Fibroblast of skin of back (primary cell): Measurements from ENCODE around the gene NEDD4L.
"Not testable (repeated sequence)": the region's sequence is repeated elsewhere in the genome, so short reads cannot be mapped to it uniquely, and the experiment has no call there.

ENCODE experiments used
- DNase-seq: peaks from one replicate; pipeline ENCODE4 v3.0.0-alpha.2; 2013

The NEDD4L gene

DNA sequence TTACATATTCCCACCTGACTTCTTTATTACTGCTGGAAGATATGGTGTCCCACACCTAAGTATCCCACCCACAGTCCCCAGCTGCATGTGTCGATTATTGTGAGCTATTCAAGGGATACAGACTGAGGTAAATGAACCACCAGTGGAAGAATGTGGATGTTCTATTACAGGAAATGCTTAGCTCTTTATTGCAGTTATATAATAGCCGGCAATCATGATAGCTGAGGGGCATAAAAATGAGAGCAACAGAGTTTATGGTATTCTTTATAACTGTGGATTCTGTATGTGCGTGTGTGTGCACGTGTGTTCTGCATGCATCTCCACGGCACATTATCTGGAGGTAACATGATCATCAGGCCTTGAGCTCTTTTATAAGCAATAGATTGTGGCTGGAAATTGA, 198.9 kb downstream of the NEDD4L start:
- no peak for DNase-seq

DNA sequence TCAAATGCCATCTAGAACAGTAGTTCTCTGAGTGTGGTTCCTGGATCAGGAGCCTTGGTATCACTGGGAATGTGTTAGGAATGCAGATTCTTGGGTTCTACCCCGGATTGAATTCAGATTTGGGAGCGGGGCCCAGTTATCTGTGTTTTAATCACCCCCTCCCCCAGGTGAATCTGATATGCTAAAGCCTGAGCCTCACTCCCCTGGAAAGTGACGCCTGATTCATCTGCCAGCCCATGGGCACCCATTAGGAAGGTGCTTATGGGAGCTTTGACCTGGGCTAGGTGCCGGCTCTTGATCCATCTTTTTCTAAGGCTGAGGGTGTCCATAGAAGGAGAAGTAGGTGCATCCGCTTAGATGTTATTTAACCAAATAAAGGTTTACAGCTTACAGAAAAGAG, 199.4 kb downstream of the NEDD4L start:
- no peak for DNase-seq

DNA sequence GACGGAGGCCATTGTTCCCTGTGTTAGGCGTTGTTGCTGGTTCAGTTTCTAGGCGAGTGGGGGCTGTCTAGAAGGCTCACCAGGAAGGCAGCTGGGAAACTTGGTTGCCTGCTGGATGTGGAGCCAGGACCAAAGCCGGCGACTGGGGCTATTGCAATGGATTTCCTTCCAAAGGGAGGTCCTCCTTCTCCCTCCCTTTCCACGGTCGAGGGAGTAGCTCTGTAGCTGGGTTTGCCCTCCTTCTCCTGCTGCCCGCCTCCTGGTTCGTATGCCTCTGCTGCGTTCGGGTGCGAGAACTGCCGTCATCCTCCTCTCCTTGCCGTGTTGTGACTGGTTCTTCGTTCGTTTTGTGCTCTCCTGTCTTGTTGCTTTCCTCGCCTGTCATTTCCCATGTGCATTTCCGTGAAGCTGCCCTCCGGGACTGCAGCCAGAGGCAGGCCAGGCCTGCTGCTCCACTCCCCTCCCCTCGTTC, 203.4 kb downstream of the NEDD4L start:
- no peak for DNase-seq

DNA sequence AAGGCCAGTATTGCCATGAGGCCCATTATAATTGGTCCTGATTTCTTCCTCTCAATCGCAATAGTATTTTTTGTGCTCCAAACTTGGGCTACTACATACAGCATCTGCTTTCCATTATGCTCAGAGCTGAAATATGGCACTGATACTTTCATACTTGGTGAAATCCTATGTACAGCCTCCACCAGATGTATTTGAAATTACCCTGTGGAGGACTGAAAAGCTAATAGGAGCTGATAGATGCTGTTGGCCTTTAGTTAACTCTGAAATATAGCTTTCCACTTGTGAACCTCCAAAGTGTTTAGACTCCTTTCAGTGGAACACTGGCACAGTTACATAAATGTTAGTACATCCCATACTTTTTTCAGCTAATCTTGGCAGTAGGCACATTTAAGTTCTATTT, 205.7 kb downstream of the NEDD4L start:
- DNase-seq = no peak

DNA sequence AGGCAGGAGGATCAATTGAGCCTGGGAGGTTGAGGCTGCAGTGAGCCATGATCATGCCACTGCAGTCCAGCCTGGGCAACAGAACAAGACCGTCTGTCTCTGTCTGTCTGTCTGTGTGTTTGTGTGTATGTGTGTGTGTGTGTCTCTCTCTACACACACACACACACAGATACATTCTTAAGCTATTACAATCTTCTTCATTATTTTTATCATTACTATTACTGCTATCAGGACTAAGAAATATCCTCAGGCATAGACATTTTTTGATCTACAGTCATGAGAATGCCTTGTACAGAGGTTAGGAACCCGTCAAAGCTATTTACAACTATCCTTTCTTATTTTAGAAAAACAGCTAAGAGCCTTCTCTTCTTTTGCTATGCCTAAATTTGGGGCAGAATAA, 207.4 kb downstream of the NEDD4L start:
- no peak for DNase-seq

DNA sequence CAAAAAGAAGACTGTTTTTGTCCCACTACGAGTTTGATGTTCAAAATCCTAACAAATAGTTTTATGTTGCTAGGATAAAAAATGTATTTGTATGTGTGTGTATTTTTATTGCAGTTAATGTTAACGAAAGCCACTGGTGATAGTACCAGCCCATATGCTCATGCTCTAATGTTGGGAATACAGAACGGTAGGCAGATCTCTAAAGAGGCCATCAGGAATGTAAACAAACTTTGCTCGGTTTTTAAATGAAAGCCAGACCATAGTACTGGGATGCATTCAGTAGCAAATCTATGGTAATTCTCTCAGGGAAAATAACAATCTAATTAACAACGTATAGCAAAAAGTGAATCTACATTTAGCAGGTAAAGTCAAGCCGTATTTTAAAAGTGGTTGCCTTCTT, 208.1 kb downstream of the NEDD4L start:
- DNase-seq = no peak

DNA sequence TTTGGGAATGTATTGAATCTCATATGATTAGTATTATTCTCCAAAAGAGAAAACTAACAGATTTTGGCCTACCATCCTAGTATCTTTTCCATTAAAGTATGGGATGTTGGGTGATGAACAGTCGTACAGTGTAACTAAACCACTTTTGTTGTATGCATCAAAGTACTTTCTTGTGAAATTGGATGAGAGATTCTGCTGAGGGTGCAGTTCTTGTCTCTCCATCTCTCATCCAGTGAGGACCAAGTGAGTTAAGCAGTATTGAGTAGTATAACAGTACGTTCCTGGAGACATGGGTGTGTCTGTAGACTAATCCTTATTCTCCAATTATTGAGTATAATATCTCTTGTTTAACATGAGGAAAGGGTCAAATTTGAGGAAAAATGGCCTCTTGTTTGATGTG, 209.3 kb downstream of the NEDD4L start:
- DNase-seq = no peak

DNA sequence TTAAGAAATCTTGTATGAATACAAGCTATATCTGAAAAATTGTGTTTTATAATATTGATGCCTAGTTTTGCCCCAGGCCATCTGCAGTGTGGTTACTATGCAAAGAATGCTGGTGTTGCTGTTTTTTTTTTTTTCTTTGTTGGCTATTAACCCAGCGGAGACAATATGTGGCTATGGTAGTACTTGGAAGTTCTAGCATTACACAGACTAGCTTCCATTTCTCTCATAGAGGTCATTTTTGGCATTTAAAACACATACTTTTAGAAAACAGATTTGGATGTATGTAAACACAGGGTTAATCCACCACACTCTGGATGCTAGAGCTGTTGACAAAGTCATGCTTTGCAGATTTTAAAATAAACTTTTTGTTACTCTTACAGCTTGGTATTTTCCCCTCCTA, 209.8 kb downstream of the NEDD4L start:
- no peak for DNase-seq

DNA sequence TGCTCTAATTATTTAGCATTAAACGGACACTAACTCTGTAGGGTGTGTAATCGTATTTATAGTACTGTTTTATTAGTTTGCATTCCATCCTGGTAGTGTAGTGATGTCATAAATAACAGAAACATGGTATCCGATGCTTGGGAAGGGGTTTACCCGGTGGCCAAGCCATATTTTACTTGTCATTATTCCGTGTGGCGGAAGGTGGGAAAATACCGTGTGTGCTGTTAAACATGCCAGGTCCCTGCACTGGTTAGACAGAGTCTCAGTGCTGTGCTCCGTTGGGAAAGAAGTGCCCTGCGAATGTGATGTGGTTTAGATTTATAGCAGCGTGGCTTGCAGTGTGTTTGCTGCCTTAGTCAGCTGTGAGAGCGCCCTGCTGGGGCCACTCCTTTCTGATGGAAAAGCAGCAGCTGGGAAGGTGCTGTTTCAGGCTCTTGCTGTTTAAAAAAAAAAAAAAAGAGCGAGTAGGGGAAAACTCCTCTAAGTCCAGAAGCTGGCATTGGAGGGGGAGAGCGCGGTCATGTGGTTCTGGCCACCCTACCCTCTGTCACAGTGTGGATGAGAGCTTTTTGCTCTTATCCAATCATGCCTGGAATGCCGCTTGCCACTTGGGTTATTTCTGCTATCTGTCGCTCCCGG, 211.0 kb downstream of the NEDD4L start:
- DNase-seq = peak; percentile 48

DNA sequence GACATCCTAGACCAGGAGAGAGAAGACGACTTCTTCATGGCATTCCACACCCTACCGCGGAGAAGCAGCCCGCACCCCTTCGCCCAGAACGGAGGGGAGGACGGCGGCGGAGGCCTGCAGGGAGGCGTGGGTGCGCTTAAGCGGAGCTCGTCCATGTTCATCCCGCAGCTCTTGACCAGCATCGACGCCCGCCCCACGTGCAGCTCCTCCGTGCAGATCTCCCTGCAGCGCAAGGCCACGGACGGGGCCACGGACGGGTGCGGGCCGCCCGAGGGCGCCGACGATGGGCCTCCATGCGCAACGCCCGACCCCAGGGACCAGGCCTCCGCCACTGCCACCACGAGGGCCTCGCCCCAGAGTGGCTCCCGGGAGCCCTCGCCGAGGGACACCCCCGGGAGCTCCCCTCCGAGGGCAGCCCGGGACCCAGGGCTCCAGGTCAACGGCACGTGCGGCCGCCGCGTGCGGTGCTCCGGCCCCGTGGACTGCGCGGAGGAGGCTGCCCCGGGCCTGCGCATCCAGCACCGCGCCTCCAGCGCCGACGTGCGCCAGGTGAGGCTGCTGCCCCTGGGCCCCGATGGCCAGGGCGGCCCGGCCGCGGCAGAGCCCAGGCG, 211.8 kb downstream of the NEDD4L start:
- DNase-seq = no peak

DNA sequence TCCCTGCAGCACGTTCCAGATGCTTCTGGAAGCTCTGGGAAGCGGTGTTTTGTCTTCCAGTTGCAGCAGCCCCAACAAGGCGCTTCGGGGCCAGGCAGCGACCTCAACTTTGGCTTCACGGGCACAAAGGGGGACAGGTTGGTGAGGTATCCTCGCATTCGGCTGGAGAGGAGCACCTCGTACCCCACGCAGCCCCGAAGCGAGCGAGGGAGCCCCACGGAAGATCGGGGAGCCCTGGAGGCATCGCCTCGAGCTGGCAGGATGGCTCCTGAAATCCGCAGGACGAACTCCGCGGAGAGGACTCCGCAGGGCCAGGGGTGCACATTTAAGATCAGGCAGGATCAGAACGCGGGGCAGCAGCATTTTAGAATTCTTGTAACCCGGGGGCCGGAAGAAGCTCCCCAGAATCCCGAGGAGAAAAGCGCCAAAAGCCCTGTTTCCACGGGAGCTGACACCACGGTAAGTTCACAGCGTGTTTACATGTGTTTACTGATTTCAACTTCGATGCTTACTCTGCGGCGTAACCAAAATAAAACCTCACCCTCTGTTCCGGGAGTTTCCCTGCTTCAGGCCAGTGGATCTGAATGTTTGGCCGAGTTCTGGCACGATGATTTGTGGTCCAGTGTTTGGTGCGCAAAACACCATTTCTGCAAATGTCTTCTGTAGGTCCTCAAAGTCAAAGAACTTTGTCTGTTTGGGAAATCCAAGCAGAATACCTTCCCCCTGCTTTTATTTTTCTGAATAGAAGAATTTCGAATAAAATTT, 212.5 kb downstream of the NEDD4L start:
- no peak for DNase-seq

DNA sequence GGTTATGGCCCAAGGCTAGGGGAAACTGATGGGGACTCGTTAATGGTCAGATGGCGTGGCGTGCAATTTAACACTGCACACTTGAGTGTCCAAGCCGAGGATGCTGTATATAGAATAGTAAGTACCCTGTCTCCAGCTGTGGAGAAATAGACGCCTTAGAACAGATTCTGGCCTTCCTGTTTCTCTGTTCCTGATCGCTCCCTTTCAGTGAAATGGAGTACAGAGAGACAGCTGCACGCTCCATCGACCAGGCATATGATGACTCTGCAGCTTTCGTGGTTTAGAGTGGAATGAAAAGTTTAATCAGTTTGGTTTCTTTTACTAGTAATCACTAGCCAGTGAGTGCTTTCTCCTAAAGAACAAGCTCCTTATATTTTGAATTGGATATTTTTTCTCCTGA, 213.4 kb downstream of the NEDD4L start:
- no peak for DNase-seq

DNA sequence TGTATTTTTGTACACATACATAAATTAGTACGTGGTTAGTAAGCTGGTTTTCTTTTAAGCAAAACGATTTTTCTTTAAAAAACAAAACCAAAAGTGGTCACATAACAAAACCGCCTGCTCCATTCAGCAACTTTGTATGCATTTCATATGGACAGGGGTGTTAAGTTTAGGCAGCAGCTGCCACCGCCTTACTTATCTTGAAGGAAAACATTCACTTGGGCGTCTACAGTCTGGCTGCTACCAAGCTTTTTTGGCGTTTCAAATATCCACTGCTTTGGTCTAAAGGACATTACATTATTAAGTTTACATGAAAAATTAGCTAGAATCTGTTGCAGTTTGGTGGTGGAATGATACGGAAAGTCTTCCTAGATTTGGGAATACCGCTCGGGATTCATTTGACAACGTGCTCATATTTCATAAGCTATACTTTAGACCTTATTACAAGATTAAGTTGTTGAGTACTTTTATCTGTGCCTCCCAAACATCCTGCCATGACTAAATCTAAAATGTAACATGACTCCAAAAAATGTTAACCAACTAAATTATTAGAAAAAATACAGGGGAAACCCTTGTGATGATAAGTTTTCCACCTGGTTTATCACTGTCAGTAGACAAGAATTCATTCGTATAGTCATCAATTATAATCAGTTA, 214.8 kb downstream of the NEDD4L start:
- DNase-seq = no peak

DNA sequence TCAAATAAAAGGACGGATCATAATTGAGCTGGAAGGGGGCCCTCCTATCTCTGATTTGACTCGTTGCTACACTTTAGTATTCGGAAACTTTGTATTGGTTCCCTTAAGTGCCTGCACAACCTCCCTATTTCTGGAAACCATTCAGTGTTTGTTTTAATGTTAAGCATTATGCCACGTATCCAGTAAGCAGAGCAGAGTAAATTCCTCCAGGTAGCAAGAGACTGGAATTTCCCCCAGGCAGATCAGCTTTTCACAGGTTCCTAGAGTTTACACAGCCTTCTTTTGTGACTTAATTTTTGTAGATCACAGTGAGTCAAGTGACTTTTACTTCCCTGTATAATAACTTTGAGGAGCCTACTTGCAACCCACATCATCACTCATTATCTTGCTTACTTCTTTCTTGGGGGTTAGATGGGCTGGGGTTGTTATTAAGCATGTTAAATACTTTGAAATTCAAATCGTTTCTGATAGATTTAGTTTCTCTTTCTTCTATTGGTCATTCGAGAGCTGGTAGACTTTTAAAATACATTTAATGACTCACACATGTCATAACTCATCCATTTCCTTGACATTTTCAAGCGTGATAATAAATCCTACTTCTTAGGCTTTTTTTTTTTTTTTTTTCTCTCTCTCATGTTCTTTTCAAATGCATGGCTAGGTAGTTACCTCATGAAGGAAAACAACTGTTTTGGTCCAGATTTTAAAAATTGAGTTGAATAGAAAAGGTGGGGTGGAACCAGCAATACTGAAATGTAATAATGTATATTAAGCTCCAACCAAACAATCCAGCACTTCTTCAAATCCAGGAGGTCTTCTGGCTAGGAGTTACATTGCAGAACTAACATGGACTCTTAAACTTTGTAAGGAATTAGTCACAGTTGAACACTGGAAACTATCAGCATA, 219.3 kb downstream of the NEDD4L start:
- DNase-seq = peak; percentile 54

DNA sequence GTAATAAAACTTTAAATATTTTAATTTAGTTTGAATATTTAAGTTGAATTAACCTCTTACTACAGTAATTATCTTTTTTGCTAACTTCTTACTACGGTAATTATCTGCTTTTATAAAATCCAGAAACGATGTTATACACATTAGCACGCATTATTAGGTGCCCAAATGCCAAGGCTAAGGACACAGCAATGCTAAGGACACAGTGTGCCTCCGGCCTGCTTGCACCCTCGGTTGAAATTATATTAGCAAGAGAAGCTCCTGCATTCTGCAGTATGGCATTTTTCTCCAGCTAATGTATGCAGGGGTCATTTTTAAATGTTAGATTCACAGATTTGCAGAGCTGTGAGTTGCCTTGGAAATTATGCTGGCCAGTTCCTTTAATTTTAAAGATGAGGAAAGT, 220.0 kb downstream of the NEDD4L start:
- no peak for DNase-seq

DNA sequence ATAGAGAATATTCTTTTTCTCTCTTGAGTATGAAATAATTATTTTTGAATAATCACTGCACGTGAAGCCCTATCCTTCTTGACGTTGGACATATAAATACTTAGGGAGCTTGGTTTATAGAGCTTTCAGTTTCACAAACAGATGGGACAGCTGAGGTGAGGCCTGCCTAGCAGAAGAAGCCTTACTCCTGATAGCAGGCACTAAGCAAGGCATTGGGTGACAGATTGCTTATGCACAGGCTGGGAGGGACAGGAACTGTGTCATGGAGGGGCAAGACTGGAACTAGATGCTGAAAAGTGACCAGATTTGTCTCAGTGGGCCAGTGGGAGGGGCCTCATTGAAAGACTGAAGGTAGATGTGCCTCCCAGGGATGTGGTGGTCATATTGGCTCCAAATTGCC, 220.8 kb downstream of the NEDD4L start:
- no peak for DNase-seq

DNA sequence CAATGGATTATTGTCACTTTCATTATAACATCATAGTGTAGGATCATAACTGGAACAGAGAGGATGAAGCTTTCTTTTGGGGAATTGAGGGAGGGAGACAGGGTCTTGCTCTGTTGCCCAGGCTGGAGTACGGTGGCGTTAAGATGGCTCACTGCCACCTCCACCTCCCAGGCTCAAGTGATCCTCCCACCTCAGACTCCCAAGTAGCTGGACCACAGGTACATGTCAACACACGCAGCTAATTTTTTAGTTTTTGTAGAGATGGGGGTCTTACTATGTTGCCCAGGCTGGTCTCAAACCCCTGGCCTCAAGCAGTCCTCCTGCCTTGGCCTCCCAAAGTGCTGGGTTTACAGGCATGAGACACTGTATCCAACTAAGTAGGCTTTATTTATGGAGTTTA, 221.5 kb downstream of the NEDD4L start:
- not testable (repeated sequence) for DNase-seq

DNA sequence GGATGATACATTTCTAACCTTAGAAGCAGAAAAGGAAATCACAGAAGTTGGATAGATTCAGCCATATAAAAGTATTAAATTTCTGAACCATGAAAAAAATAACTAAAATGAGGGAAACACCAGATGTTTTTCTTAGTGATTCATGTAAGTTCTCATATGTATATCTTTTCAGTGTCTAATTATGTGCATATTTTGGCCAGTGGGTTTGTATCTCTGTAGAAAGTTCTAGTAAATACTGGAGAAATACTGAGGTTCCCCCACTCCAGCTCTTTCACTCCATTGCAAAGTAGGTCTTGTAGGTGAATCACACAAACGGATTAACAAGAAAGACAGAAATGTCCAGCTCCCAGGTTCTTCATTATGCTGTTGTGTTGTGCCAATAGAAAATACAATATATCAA, 222.3 kb downstream of the NEDD4L start:
- no peak for DNase-seq

DNA sequence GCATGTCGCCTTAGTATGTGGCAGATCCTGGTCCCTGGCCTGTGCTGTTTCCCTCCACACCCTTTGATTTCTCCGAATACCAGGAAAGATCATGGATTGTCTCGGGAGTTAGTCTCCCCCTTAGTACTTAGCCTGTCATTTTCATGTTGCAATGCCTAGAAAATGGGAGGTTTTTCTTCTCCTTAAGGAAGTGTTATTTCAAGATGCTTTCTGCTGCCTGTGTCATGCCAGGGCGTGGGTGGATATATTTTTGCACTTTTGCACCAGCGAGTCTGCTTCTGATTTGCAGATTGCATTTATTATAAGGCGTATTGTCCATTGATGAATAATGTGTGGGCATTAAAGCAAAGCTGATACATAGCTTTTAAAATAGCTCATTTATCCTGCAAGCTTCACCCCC, 223.5 kb downstream of the NEDD4L start:
- no peak for DNase-seq

DNA sequence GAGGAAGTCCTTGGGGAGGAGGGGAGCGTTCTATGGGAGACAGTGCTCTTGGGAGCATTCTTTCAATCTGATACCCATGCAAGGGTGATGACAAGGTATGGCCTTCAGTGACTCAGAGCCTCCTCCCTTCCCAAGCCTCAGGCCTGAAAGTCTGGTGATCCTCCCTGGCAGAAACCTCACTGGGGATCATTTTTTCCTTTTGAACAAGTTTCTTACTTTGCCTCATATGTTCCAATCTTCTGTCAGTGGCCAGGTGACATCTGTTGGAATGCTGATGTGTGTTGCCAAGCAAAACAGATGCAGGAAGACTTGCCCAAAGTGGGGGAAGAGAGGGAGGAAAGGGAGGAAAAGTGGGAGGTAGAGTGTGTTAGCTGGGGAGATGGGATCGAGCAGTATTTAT, 224.8 kb downstream of the NEDD4L start:
- DNase-seq = peak; percentile 75

DNA sequence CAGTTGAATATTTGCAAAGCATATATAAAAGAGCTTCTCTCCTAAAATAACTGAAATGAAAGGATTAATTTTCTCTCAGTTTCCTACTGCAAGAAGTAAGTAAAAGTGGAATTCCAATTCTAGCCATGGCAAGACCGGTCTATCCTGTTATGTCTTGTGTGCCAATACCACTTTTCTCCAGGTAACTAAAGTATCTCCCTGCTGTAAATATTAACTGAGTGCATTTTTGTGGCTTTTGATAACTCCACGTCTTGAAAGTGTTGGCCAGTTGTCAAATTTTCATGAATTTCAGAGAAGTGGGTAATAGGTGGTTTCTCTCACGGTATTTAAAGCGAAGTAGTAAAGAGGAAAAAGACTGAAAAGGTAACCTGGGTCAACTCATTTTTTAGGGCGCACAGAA, 225.9 kb downstream of the NEDD4L start:
- no peak for DNase-seq

DNA sequence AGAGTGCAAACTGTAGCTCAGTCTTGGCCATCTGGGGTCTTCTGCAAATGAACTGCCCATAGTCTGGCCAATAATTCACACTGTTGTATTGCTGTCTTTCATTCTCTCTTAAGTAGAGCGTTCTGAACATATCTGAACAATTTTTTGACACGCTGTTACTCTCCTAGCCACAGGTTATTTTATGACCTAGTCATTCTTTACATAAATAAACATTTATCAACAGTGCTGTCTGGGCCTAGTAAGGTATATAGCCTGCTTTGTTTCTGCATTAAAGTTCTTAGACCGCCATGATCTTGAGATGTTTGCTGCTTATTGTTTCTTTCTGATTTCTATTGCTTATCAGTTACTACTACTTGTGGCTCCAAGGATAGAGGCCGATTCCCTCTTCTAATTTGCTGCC, 226.4 kb downstream of the NEDD4L start:
- DNase-seq = no peak
